OCI-LY1 (cell line): ENCODE data around the gene SPACA5B.
"Not testable (repeated sequence)": the region's sequence is repeated elsewhere in the genome, so short reads cannot be mapped to it uniquely, and the experiment has no call there.

Experiments used
- H2AFZ ChIP-seq: fragments of 200-600 bp; sonication (generic), shearing (Covaris generic); 2 replicates; pipeline ENCODE4 v1.6.0; 2014; ENCODE audit warnings: antibody characterized with exemption, mild to moderate bottlenecking, low read length
- H3F3A ChIP-seq: fragments of 200-600 bp; sonication (generic), shearing (Covaris generic); 2 replicates; pipeline ENCODE4 v1.6.0; 2014; ENCODE audit warnings: mild to moderate bottlenecking, antibody characterized with exemption, low read length, moderate library complexity; ENCODE audit not compliant: insufficient read depth
- H3K27ac ChIP-seq: fragments of 200-600 bp; sonication (generic); 2 replicates; pipeline ENCODE4 v1.5.1; 2014; ENCODE audit warnings: low read length, mixed run types, mild to moderate bottlenecking, low read depth; ENCODE audit not compliant: poor library complexity, severe bottlenecking
- H3K27me3 ChIP-seq: fragments of 200-600 bp; sonication (generic); 2 replicates; pipeline ENCODE4 v1.6.0; 2014; ENCODE audit warnings: antibody characterized with exemption, mild to moderate bottlenecking, low read length, moderate library complexity; ENCODE audit not compliant: insufficient read depth
- H3K36me3 ChIP-seq: fragments of 200-600 bp; sonication (generic); 2 replicates; pipeline ENCODE4 v1.6.1; 2014; ENCODE audit warnings: mild to moderate bottlenecking, antibody characterized with exemption, low read length, moderate library complexity, mixed read lengths; ENCODE audit not compliant: insufficient read depth
- H3K4me1 ChIP-seq: fragments of 200-600 bp; sonication (generic); 2 replicates; pipeline ENCODE4 v1.5.1; 2014; ENCODE audit warnings: mild to moderate bottlenecking, low read length, moderate library complexity; ENCODE audit not compliant: insufficient read depth, severe bottlenecking
- H3K4me2 ChIP-seq: fragments of 200-600 bp; sonication (generic), shearing (Covaris generic); 2 replicates; pipeline ENCODE4 v1.6.1; 2014; ENCODE audit warnings: low read length
- H3K4me3 ChIP-seq: fragments of 200-600 bp; sonication (generic); 2 replicates; pipeline ENCODE4 v1.5.1; 2014; ENCODE audit warnings: low read length, low read depth, mild to moderate bottlenecking, mixed read lengths; ENCODE audit not compliant: poor library complexity, severe bottlenecking
- H3K79me2 ChIP-seq: fragments of 200-600 bp; shearing (Covaris generic); 2 replicates; pipeline ENCODE4 v1.6.1; 2016; ENCODE audit warnings: mixed run types, low read length, mixed read lengths; ENCODE audit not compliant: insufficient read depth
- H3K9ac ChIP-seq: fragments of 200-600 bp; sonication (generic), shearing (Covaris generic); 2 replicates; pipeline ENCODE4 v1.6.1; 2014; ENCODE audit warnings: mild to moderate bottlenecking, low read length, mixed read lengths
- H3K9me2 ChIP-seq: fragments of 200-600 bp; sonication (generic), shearing (Covaris generic); 2 replicates; pipeline ENCODE4 v1.6.1; 2014; ENCODE audit warnings: low read depth, mild to moderate bottlenecking, low read length, mixed read lengths
- H3K9me3 ChIP-seq: fragments of 200-600 bp; shearing (Covaris generic); 2 replicates; pipeline ENCODE4 v1.6.1; 2014; ENCODE audit warnings: low read length, mixed read lengths
- H4K20me1 ChIP-seq: fragments of 200-600 bp; sonication (generic), shearing (Covaris generic); 2 replicates; pipeline ENCODE4 v1.6.0; 2016; ENCODE audit warnings: mild to moderate bottlenecking, low read length; ENCODE audit not compliant: insufficient read depth
- EZH2 ChIP-seq: fragments of 200-600 bp; sonication (generic), shearing (Covaris generic); IDR thresholded peaks from 2 replicates; pipeline ENCODE4 v1.8.0; 2017; ENCODE audit warnings: borderline replicate concordance, mixed run types, mild to moderate bottlenecking, antibody characterized with exemption, low read length, moderate library complexity, mixed read lengths

SPACA5B gene

GRCh38 chrX:48107717-48108116 is 22.7 kb upstream of the SPACA5B start:
- no peaks in the 10 kb centered on the region for H3K36me3 ChIP-seq
- no peak for TF ChIP-seq EZH2
- H3F3A ChIP-seq, result no peaks in the 10 kb centered on the region
- no peak overlapping the region for H2AFZ ChIP-seq
- no peaks in the 10 kb centered on the region for H3K9me3 ChIP-seq
- no peaks in the 10 kb centered on the region for H3K79me2 ChIP-seq
- H3K4me2 ChIP-seq, result no peak overlapping the region
- H3K4me1 ChIP-seq, result no peaks in the 10 kb centered on the region
- no peak overlapping the region for H3K4me3 ChIP-seq
- no peak overlapping the region for H3K27ac ChIP-seq
- no peaks in the 10 kb centered on the region for H3K9me2 ChIP-seq
- no peaks in the 10 kb centered on the region for H4K20me1 ChIP-seq
- H3K27me3 ChIP-seq, result no peaks in the 10 kb centered on the region
- no peak overlapping the region for H3K9ac ChIP-seq

DNA sequence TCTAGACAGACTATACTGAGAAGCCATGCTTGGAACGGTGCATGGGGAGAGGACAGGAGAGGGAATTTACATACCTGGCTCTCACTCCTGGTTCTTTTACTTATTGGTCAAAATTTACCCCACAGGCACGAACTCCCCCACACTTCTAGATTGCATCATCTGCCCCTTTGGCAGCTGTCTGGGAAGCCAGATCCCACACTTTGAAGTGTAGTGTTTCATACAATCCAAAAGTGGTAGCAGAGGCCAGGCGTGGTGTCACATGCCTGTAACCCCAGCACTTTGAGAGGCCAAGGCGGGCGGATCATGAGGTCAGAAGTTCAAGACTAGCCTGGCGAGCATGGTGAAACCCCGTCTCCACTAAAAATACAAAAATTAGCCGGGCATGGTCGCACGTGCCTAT is 5.1 kb upstream of the SPACA5B start:
- H4K20me1 ChIP-seq, H3K9me3 ChIP-seq, H3K36me3 ChIP-seq, H3K79me2 ChIP-seq, H3K9me2 ChIP-seq, H3K9ac ChIP-seq, H3K4me3 ChIP-seq, H2AFZ ChIP-seq, H3K27ac ChIP-seq, H3F3A ChIP-seq, H3K4me1 ChIP-seq, H3K27me3 ChIP-seq, H3K4me2 ChIP-seq: not testable (repeated sequence)

GRCh38 chrX:48132308-48132844 is 1.9 kb downstream of the SPACA5B start:
- H3K27ac ChIP-seq, H4K20me1 ChIP-seq, H3K9me2 ChIP-seq, H3K9me3 ChIP-seq, H3K79me2 ChIP-seq, H3K9ac ChIP-seq, H3K4me1 ChIP-seq, H3K27me3 ChIP-seq, H2AFZ ChIP-seq, H3F3A ChIP-seq, H3K36me3 ChIP-seq, H3K4me2 ChIP-seq, H3K4me3 ChIP-seq: not testable (repeated sequence)

GRCh38 chrX:48139076-48139475 is 8.7 kb downstream of the SPACA5B start:
- H3K4me3 ChIP-seq, H3K36me3 ChIP-seq, H3K9me3 ChIP-seq, H3K79me2 ChIP-seq, H3K9me2 ChIP-seq, H3K27me3 ChIP-seq, H3F3A ChIP-seq, H3K4me1 ChIP-seq, H3K27ac ChIP-seq, H3K9ac ChIP-seq, H4K20me1 ChIP-seq, H2AFZ ChIP-seq, H3K4me2 ChIP-seq: not testable (repeated sequence)

GRCh38 chrX:48141810-48142508 is 11.5 kb downstream of the SPACA5B start:
- not testable (repeated sequence) for H3K9me2 ChIP-seq, H3K9ac ChIP-seq, H3K27me3 ChIP-seq, H3K36me3 ChIP-seq, H3K4me1 ChIP-seq, H3K4me2 ChIP-seq, H3K27ac ChIP-seq, H3K79me2 ChIP-seq, H3F3A ChIP-seq, H2AFZ ChIP-seq, H4K20me1 ChIP-seq, H3K9me3 ChIP-seq, H3K4me3 ChIP-seq

- not testable (repeated sequence) for H3F3A ChIP-seq, H3K9ac ChIP-seq, H3K27me3 ChIP-seq, H3K36me3 ChIP-seq, H3K79me2 ChIP-seq, H3K4me2 ChIP-seq, H3K4me3 ChIP-seq, H4K20me1 ChIP-seq, H2AFZ ChIP-seq, H3K9me3 ChIP-seq, H3K9me2 ChIP-seq, H3K4me1 ChIP-seq, H3K27ac ChIP-seq
These were observed 12.3 kb downstream of the SPACA5B start for GRCh38 chrX:48142697-48143096.
